Stimulated activated CD4-positive, alpha-beta T cell treated with anti-CD3 and anti-CD28 coated beads, Interleukin-1b, Interleukin-23, amount 100 ng/mL, for 24 hours (primary cell): ENCODE data around the gene TEKT1.
"Not testable (repeated sequence)": the region's sequence is repeated elsewhere in the genome, so short reads cannot be mapped to it uniquely, and the experiment has no call there.

ENCODE experiments used
- DNase-seq, 4 experiments: peaks; one replicate each; pipeline ENCODE4 v3.0.0-alpha.2; 2020; ENCODE audit warnings: low read depth in 4 of 4, low spot score in 1 of 4

The TEKT1 gene

DNA sequence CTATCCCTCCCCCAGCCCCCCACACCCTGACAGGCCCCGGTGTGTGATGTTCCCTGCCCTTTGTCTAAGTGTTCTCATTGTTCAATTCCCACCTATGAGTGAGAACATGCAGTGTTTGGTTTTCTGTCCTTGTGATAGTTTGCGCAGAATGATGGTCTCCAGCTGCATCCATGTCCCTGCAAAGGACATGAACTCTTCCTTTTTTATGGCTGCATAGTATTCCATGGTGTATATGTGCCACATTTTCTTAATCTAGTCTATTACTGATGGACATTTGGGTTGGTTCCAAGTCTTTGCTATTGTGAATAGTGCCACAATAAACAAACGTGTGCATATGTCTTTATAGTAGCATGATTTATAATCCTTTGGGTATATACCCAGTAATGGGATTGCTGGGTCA is 15.2 kb downstream of the TEKT1 start:
- not testable (repeated sequence) for DNase-seq

DNA sequence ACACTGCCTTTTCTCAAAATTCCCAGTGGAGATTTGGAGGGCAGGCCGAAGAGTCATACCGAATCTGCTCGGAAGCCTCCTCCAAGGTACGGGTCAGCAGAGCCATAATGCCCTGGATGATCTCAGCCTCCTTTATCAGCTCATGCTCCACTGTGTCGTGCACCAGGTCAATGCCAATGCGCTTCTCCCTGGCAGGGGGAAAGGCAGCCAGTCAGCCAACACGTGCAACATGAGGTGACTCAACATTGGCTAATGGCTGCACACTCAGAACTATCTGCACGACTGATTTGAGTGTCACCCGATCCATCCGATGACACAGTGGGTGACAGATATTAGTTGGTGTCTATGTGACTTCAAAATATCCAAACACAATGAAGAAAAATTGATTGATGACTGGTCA is 15.8 kb downstream of the TEKT1 start:
- DNase-seq, result no peak

DNA sequence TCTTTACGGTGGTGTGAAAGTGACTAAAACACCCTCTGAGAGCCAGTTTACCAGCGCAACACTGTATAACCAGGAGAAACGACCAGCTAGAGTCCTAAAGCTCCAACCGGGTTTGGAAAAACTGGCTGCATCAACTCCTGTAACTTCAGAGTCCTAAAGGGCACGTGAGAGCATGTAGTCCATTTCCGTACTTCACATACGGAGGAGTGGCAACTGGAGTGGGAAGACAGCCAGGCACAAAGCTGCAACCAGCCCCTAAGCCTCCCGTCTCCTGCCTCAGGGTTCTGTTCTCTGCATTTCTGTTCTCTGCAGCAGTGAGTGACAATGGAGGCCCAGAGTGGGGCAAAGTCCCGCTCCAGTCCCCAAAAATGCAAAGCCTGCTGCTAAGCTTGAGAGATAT is 19.2 kb downstream of the TEKT1 start:
- no peak for DNase-seq

DNA sequence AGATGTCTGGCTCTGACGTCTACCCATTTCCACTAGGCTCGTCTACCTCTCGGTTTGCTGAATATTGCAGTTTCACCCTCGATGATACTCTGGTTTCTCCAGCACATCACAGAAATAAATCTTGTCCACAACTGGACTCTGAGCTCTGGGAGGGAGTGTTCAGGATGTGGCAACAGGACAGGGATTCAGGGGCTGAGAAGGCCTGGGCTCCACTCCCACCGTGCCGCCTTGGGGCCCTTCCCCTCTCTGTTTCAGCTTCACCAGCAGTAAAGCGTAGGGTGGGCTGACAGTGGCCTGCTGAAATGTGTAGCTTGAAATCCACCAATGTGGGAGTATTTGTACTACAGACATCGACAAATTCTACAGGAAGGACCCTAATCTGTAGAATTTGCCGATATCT is 20.0 kb downstream of the TEKT1 start:
- no peak for DNase-seq

DNA sequence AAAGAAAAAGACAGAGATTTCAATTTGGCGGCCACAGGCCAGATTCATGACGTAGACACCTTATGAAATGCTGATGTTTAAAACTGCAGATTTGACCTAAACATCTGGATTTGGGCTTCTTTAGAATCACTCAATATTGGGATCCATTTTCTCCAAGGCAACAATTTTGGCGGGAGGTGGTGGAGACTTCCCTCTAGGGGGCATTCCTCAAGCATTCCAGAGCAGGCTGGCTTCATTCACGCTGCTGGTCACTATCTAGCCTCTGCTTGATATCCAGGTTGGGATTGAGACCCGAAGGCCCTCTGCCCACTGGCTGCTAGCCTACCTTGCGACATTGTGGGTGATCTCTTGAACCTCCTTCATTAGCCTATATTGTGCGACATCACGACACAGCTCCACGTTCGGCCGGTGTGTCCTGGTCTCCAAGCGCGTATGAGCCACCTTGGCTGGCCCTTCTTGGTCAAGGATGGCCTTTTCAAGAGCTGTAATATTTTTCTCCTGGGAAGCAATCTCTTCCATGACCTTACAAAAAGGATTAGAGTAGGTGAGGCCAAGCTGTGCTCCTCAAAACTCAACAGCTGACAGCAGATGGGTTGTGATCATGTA is 31.0 kb downstream of the TEKT1 start:
- peak in 1 of 4 experiments; percentile 11 for DNase-seq

DNA sequence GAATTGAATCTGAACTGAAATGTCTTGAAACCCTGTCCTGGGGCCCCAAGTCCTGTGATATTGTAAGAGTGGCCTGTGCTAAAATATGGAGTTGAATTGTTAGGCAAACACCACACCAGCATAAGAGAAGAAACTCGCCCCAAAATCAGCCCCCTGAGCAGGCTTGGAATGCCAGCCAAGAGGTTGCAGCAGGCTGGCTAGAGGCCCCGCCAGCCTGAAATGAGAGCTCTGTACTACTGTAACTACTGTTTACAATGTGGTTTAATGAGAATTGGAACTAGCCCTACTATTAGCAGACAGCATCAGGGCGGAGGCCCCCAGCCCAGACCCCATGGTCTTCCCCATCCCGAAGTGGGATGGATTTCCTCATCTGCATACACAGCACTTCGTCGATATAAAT is 31.8 kb downstream of the TEKT1 start:
- no peak for DNase-seq

DNA sequence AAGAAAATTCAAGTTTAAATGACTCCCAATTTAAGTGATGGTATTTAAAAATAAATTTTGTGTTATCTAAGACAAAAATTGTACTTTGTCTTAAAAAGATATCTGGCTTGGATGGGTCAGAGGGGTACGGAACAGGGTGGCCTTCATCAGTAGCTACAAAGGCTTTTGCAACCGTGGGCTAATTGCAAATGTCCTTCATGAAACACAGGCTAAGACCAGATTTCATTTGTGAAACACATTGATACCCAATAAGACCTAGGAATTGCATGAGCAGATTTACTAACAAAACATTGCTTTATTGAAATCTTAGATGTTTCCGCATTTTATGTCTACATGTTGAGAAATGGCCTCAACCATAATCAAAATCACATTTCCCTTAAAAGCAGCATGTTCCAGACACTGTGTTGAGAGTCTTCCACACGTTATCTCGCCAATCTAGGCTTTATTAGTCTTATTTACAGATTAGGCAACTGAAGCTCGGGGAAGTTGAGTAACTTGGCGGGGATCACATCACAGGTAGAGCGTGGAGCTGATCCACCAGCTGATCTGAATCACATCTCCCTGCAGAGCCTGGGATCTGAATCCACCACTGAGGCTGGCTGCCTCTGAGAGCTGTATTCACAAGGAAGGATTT is 33.7 kb downstream of the TEKT1 start:
- DNase-seq, result no peak

DNA sequence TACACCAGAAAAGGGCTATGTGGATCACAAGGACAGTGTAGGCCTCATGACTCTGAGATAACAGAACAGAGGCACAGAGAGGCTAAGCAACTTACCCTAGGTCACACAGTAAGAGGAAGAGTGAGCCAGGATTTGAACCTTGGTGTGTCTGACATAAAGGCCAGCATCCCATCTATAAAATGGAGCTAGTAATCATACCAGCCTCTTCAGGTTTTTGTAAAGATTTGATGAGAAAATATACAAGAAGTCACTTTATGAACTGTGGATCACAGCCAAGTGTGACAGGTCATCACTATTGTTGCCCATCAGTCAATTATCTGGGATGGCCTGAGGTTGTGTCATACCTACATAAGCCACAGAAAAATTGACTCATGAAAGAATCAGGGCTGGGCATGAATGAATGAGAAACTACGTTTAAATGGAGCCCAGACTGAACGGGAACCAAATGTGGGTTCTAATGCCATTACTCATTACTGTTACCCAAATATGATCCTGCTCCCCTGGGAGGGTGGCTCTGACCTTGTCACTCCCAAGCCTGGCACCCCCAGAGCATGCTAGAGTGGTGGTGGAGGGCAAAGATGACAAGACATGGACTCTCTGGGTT is 34.5 kb downstream of the TEKT1 start:
- DNase-seq, result no peak

DNA sequence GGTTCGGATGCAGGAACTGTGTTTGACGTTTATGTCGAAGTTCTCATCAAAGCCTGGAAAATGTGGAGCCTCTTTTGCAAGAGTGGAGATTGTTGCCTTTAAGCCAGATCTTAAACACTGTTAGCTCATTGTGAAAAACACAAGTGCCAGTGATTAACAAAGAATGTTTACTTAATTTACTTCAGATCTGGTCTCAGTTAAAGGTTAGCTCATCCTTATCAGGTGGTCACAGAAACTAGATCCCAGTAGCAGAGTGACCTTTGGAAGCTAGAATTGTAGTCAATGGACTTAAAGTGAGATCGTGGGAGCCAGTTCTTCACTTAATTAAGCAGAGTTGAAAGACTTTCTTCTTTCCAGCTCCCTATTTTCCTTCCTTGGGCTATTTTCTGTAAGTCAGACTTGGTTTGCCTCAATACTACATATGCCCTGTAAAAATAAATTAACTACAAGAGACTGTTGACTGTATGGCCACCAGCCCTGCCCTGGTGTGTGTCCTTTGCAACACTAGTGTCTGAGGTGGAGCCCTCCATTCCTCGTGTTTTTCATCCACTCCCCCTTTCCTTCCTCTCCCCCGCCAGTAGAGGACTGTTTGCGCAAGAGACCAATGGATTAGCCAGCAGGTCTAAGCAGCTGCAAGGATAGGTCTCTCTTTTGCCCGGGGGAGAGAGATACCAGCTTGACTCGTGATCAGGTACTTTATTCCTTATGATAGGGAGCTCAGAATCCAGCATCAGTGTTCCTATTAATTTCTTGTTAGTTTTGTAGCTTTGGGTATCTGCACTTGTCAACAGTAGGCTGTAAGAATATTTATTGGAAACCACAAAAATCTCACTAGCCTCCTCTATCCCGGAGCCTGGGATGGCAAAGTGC is 35.3 kb downstream of the TEKT1 start:
- no peak for DNase-seq

DNA sequence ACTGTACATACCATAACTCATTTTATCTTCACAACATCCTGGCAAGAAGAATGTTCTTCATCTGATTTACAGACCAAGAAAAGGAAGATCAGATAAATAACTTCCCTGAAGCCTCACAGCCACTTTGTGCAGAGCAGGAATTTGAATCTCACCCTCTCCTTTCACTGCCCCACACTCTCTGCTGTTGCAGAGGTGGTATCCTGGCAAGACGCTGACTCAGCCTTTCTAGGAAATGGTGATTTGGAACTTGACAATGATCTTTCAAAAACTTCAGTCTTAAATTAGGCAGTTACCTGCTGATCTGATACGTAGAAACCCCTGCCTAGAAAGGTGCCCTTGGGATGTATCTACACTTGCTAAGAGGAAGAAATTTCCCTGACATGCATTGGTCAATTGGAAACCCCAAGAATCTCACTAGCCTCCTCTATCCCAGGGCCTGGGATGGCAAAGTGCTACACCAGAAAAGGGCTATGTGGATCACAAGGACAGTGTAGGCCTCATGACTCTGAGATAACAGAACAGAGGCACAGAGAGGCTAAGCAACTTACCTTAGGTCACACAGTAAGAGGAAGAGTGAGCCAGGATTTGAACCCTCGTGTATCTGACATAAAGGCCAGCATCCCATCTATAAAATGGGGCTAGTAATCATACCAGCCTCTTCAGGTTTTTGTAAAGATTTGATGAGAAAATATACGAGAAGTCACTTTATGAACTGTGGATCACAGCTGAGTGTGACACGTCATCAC is 37.6 kb downstream of the TEKT1 start:
- DNase-seq, result no peak

DNA sequence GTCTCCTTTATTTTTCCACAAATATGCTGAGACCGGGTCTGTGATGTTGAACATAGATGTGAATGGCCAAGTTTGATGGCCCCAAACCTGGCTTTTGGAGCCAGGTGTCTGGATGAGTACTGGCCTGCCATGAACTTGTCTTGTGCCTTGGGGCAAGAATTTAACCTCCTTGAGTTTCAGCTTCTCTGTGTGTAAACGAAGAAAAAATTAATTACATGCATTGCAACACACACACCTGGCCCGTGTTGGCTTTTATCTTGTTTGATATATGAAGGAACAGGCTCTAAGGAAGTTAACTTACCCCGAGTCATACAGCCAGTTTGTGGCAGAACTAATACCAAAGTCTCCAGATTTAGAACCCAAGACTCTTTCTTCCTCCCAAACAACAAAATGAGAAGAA is 42.4 kb downstream of the TEKT1 start:
- no peak for DNase-seq

DNA sequence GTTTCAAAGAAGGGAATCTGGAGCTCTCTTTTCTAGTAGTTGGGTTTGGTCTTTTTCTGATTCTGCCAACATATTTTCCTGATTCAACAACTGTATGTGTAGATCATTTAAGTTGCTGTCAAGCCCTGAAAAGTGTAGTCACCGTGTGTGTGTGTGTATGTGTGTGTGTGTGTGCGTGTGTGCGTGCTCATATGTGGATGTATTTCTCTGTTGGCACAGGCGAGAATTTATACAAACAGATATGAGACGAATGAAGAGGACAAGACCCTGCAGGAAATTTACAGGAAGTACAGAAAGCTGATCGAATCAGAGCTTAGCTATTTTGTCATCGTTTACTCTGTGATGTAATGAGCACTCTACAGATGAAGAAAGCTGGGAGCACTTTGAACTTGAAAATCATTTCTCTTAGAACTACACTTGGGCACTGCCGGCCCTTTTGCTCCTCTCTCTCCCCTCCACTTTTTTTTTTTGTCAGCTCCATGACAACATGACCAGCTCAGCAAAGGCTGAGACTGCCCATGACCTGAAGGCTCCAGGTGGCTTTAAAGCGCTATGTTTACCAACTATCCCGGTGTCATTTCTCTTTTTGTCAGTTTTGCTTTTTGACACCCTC is 44.3 kb downstream of the TEKT1 start:
- DNase-seq, result no peak

DNA sequence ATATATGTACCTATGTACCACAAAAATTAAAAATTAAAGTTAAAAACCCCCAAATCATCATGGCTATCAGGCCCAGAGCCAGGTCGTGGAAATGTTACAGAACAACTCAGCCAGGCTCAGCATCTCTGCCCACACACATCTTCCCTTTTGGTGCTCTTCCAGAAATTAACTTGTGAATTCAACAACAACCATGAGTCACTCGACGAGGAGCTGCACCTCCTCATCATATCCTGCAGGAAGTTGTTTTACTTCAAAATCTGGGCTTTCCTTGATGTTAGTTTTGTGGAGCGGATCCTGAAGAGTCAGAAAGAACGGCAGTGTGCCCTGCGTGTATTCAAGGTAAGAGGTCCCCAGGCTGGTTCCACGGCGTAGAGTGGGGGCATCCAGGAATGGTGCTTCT is 44.9 kb downstream of the TEKT1 start:
- DNase-seq, result no peak

DNA sequence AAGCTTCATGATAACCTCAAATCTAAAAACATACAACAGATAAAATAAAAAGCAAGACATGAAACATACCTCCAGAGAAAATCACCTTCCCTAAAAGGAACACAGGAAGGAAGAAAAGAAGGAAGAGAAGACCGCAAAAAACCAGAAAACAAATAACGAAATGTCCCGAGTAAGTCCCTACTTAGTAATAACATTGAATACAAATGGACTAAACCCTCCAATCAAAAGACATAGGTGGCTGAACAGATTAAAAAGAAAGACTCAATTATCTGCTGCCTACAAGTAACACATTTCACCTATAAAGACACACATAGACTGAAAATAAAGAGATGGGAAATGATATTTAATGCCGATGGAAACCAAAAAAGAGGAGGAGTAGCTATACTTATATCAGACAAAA is 49.3 kb downstream of the TEKT1 start:
- DNase-seq, result no peak

DNA sequence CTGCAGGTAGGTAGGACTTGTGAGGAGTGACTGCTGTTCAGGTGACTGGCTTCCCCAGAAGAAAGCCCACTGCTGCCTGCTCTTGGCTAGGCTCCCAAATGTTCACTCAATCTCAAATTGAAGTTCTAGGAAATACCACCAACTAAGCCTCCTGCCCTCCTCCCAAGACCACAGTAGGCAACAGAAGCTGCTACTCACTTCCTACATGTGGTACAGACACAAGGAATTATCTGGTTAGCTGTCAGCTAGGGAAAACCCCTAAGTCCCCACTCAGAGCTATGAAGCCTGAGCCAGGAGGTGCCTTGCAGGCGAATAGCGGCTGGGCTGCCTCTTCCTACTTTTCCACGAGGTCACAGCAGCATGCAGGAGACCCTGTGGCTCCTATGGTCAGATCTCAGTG is 50.6 kb downstream of the TEKT1 start:
- no peak for DNase-seq

DNA sequence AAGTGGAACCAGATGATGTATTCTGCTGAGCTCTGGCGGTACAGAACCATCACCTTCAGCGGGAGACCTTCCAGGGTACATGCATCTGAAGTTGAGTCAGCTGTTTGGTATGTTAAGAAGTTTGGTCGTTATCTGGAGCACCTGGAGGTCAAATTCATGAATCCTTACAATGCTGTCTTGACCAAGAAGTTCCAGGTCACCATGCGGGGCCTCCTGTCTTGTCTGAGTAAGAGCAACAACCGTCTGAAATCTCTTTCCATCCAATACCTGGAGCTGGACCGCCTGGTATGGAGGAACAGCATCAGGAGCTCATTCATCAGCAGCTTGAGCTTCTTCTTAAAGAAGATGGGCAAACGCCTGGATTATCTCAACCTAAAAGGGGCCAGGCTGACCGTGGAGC is 51.5 kb downstream of the TEKT1 start:
- no peak for DNase-seq

DNA sequence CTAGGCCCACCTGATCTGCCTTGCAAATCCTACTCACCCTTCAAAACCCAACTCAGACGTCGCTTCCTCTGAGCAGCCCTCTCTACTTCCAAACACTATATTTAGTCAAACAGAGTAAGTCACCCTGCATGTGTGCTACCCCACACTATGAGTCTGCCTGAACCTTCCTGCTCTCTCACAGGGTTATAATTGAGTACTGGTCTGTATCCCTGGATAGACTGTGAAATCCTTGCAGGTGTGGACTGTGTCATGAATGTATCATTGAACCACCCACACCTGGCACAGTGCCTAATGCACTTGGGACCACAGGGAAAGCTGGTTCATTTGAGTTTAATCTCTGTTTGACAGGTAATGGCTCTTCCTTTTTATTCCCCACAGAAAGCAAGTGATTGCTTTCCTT is 52.1 kb downstream of the TEKT1 start:
- DNase-seq, result no peak

DNA sequence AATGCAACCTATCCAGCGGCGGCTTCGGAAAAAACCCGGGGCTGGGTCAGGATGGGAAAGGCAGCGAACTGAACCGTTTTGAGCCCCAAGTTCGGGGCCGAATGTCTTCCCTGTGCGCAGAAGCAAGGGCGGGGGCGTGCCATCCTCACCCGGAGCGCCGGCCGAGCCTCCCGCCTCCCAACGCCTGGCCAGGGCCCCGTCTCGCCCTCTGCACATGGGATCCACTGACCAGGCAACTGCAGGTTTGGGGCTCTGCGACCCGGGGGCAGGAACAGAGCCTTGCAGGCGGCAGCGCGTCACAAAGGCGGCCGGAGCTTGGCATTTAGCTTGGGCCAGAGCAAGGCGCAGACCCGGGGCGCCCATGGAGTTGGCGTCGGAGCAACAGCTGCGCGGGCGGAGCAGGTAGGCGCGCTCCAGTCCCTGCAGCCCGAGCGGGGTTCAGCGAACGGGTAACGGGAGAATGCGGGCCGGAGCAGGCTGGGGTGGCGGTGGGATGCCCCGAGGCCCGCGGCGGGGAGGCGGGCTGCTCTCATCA is 55.6 kb downstream of the TEKT1 start, which contains the start of gene FBXO39:
TSS of gene FBXO39 (plus strand) at position 345 of the 535 bp plus-strand sequence. CDS start 3,654 bp downstream, outside the sequence.
- DNase-seq, result no peak

DNA sequence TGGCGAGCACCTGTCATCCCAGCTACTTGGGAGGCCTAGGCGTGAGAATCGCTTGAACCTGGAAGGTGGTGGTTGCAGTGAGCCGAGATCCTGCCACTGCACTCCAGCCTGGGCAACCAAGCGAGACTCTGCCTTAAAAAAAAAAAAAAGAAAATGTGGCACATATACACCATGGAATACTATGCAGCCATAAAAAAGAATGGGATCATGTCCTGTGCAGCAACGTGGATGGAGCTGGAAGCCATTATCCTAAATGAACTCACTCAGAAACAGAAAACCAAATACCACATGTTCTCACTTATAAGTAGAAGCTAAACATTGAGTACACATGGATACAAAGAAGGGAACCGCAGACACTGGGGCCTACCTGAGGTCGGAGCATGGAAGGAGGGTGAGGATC is 56.6 kb downstream of the TEKT1 start:
- DNase-seq, result not testable (repeated sequence)

DNA sequence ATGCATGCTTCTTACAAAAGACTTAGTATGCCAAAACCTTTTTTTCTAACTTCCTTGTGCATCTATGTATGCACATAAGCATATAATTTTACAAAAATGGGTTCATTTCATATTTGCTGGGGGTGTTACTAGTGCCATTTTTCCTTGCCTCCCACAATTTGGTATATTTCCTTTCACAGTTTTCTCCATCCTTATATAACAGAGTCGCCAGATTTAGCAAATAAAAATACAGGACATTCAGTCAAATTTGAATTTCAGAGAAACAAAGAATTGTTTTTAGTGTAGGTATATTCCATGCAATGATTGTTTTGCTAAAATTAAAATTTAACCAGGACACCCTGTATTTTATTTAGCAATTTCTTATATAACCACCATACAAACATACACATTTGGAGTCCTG is 59.5 kb downstream of the TEKT1 start:
- no peak for DNase-seq
